Activated T-cell treated with anti-CD3 and anti-CD28 coated beads, Interleukin-2, amount 50 U/mL, for 24 hours (primary cell): Measurements from ENCODE around the gene ABCA9.

ENCODE experiments used
- DNase-seq: peaks from one replicate; pipeline ENCODE4 v3.0.0-alpha.2; 2020
- H3K27ac Mint-ChIP-seq: 2 replicates; pipeline ENCODE4 v1.8.0; 2020; ENCODE audit warnings: mild to moderate bottlenecking, mixed read lengths
- H3K27me3 Mint-ChIP-seq: 2 replicates; pipeline ENCODE4 v1.8.0; 2020; ENCODE audit warnings: mixed read lengths
- H3K36me3 Mint-ChIP-seq: 2 replicates; pipeline ENCODE4 v1.8.0; 2020; ENCODE audit warnings: low read depth, mixed read lengths
- H3K4me1 Mint-ChIP-seq: 2 replicates; pipeline ENCODE4 v1.8.0; 2020; ENCODE audit warnings: low read depth, mixed read lengths
- H3K4me3 Mint-ChIP-seq: 2 replicates; pipeline ENCODE4 v1.8.0; 2020; ENCODE audit warnings: mild to moderate bottlenecking, moderate library complexity, mixed read lengths
- H3K9me3 Mint-ChIP-seq: 2 replicates; pipeline ENCODE4 v1.8.0; 2020; ENCODE audit warnings: mixed read lengths

ABCA9 gene

DNA sequence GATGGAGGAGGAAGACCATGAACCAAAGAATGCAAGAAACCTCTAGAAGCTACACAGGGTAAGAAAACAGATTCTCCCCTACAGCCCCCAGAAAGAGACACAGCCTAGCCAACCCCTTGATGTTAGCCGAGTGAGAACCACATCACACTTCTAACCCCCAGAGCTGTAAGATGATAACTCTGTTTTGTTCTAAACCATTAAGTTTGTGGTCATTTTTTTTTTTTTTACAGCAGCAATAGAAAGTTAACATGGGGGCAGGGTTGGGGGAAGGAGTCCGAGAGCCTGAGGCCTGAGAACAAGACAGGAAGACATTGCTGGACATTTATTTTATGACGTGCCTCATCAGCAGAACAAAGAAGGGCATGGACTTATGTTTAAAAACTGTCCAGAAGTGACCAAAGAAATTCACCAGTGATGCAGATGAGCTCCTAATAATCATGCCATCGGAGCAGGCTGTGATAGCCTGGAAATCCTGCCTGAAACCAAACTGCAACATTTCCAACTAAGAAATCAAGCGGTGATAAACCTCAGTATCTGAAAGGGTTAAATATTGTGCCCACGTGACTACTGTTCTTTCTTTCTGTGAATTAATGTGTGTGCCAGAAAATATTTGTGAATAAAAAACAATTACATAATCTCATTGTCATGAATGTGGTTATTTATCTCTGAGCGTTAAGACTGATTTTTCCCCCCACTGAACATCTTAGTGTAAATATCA, 1.1 kb downstream of the ABCA9 start:
- no peaks in the 10 kb centered on the region for H3K27me3 Mint-ChIP-seq
- no peaks in the 10 kb centered on the region for H3K4me1 Mint-ChIP-seq
- H3K9me3 Mint-ChIP-seq, result peaks cover 11% of the 10 kb centered on the region
- H3K36me3 Mint-ChIP-seq, result no peaks in the 10 kb centered on the region
- no peak overlapping the region for H3K4me3 Mint-ChIP-seq
- H3K27ac Mint-ChIP-seq, result no peak overlapping the region
- no peak for DNase-seq

DNA sequence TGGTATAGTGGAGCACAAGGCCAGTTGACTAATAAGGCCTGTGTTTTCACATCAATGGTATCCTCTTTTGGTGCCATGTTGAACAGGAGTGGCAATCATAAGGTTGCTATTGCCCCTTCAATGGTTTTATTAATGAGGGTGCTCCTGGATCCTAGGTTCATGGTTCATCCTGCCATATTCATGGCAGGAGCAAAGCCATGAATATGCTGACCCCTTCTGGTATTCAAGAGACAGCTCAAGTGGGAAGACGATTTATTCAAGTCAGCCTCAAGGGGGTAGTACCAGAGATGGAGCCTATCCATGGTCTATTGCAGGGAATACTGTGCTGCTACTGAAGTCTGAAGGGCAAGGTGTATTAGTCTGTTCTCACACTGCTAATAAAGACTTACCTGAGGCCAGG, 2.6 kb downstream of the ABCA9 start:
- Mint-ChIP-seq H3K27ac (no peak overlapping the region), H3K9me3 (peaks cover 15% of the 10 kb centered on the region), H3K27me3 (no peaks in the 10 kb centered on the region), H3K4me3 (no peak overlapping the region), H3K36me3 (no peaks in the 10 kb centered on the region), H3K4me1 (no peaks in the 10 kb centered on the region)
- no peak for DNase-seq

DNA sequence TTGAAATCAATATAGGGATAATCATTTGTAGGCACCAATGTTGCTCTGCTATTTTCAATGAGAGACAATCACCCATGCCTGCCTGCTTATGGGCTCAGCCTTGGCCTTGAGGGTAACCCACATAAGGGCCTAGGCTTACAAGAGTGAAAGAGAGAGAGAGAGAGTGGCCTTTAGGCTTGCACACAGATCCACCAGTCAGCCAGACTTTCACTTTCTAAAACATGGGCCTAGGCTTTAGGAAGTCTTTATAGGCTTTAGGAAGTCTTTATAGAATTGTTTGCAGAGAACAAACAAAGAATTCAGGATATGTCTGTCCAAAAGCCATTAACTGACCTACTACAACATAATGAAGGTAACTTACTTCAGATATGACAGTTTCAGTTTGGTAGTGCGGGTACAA, 3.4 kb downstream of the ABCA9 start:
- peaks cover 15% of the 10 kb centered on the region for H3K9me3 Mint-ChIP-seq
- H3K27ac Mint-ChIP-seq, result no peak overlapping the region
- H3K27me3 Mint-ChIP-seq, result no peaks in the 10 kb centered on the region
- DNase-seq, result no peak
- no peaks in the 10 kb centered on the region for H3K4me1 Mint-ChIP-seq
- no peak overlapping the region for H3K4me3 Mint-ChIP-seq
- H3K36me3 Mint-ChIP-seq, result no peaks in the 10 kb centered on the region

DNA sequence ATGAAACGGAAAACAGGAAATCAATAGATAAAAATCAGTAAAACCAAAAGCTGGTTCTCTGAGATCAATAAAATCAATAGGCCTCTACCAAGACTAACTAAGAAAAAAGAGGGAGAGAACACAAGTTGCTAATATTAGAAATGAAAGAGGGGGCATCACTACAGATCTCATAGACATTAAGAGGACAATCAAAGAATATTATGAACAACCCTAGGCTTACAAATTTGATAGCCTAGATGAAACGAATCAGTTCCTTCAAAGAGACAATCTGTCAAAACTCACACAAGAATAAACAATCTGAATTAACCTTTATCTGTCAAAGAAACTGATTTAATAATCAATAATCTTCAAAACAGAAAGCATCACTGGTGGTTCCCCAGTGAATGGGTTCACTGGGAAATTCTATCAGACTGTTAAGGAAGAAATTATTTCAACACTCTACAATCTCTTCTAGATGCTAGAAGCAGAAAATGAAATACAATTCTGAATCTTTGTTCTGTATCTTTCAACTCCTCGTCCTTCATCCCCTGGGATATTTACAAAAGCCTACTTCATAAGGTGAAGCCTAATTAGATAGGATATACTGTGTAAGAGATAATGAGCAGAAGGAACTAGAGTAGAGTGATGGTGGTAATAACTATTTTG, 4.4 kb downstream of the ABCA9 start:
- DNase-seq, result no peak
- Mint-ChIP-seq H3K27me3 (no peaks in the 10 kb centered on the region), H3K36me3 (no peaks in the 10 kb centered on the region), H3K9me3 (peaks cover 15% of the 10 kb centered on the region), H3K4me1 (no peaks in the 10 kb centered on the region), H3K27ac (no peak overlapping the region), H3K4me3 (no peak overlapping the region)

DNA sequence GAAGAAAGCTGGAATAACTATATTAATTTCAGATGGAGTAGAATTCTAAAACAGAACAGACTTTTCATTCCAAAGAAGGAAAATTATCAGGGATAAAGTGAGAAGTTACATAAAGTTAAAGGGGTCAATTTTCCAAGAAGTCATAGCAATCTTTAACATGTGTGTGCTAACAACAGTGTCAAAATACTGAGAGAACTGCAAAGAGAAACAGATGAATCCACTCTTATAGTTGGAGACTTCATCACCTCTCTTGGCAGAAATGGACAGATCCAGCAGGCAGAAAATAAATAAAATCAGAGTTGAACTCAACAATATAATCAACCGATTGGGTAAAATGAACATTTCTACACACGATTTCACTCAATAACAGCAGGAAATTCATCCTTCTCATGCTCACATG, 5.4 kb downstream of the ABCA9 start:
- no peak overlapping the region for H3K4me3 Mint-ChIP-seq
- peaks cover 15% of the 10 kb centered on the region for H3K9me3 Mint-ChIP-seq
- no peaks in the 10 kb centered on the region for H3K27me3 Mint-ChIP-seq
- H3K4me1 Mint-ChIP-seq, result no peaks in the 10 kb centered on the region
- no peaks in the 10 kb centered on the region for H3K36me3 Mint-ChIP-seq
- DNase-seq, result no peak
- no peak overlapping the region for H3K27ac Mint-ChIP-seq

DNA sequence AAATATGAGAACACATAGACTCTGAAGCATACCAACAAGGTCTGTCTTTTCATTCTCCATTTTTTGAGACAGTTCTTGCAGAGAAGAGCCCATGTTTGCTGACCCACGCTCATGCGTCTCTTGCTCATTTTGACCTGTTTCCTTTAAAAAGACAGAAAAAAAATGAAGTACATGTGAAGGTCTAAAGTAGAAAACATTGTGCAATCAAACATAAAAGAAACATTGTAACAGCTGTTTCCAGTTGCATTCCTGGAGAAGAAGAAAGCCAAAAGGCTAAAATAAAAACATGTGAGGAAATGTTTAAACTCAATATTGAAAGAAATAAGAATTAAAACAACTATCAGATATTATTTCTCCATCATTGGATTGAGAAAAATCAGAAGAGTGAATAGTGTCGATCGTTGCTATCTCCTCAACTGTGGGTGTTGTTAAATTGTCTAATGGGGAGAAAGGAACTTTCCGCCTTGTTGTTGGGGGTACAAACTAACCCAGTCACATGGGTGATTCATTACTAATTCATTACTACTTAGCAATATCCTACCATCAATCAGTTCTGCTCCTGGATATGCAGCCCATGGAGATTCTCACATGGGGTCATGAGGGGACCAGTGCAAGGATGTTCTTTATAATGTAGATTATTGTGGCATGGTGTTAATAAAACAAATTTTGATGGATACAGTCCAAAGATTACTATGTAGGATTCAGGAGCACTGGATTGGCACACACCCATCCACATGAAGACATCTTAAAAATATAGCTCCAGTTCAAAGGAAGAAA, 9.5 kb downstream of the ABCA9 start:
- Mint-ChIP-seq H3K36me3 (no peaks in the 10 kb centered on the region), H3K4me1 (peaks cover 22% of the 10 kb centered on the region), H3K27me3 (no peaks in the 10 kb centered on the region), H3K27ac (no peak overlapping the region), H3K9me3 (peaks cover 11% of the 10 kb centered on the region), H3K4me3 (no peak overlapping the region)
- no peak for DNase-seq

DNA sequence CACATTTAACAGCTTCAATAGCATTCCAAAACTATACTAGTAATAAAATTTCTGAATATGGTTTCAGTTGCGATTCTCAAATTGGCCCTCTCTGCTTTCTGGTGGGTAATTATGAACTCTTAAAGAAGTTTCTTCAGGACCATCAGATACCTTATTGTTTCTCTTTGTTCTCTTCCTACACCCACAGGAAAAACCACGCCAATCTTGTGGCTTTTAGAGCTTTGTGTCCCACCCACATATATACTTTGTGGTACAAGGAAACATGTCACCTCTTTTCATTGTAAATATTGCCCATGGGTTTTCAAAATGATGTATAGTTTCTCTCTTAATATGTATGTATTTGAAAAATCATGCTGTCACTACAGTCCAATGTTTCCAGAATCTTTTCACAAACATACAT, 12.1 kb downstream of the ABCA9 start:
- no peak for DNase-seq
- peaks cover 22% of the 10 kb centered on the region for H3K4me1 Mint-ChIP-seq
- no peaks in the 10 kb centered on the region for H3K36me3 Mint-ChIP-seq
- H3K27ac Mint-ChIP-seq, result no peak overlapping the region
- H3K4me3 Mint-ChIP-seq, result no peak overlapping the region
- peaks cover 3% of the 10 kb centered on the region for H3K9me3 Mint-ChIP-seq
- H3K27me3 Mint-ChIP-seq, result no peaks in the 10 kb centered on the region

DNA sequence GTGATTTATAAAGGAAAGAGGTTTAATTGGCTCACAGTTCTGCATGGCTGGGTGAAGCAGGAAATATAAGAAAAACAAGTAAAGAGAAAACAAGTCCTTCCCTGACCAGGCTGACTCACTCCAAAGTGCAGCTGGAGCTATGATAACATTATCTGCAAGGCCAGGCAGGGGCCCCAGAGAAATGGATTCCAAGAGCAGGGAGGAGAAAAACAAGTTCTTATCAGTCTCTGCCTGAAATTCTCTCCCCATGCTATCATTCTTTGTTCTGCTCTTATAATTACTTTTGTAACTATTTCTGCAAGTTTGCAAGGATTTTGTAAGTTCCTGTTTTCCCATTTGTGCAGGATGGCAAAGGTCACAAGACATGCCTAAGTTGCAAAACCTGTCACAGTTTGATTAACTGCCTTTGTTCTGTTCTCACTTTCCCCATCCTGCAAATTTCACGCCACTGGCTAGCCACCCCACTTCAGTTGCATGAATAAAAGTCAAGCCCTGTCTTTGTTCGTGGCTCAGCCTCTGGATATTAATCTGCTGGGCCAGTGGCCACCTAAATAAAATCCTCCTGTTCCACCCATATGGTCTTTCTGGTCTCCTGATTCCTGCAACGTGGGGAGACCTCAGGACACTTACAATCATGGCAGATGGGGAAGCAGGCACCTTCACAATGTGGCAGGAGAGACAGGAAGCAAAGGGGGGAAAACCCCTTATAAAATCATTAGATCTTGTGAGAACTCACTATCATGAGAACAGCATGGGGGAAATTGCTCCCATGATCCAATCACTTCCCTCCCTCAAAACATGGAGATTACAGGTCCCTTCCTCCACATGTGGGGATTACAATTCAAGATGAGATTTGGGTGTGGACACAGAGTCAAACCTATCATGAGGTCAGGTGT, 13.1 kb downstream of the ABCA9 start:
- DNase-seq, result no peak
- H3K4me3 Mint-ChIP-seq, result no peak overlapping the region
- no peaks in the 10 kb centered on the region for H3K36me3 Mint-ChIP-seq
- no peaks in the 10 kb centered on the region for H3K27me3 Mint-ChIP-seq
- no peaks in the 10 kb centered on the region for H3K9me3 Mint-ChIP-seq
- H3K4me1 Mint-ChIP-seq, result peaks cover 22% of the 10 kb centered on the region
- H3K27ac Mint-ChIP-seq, result no peak overlapping the region

DNA sequence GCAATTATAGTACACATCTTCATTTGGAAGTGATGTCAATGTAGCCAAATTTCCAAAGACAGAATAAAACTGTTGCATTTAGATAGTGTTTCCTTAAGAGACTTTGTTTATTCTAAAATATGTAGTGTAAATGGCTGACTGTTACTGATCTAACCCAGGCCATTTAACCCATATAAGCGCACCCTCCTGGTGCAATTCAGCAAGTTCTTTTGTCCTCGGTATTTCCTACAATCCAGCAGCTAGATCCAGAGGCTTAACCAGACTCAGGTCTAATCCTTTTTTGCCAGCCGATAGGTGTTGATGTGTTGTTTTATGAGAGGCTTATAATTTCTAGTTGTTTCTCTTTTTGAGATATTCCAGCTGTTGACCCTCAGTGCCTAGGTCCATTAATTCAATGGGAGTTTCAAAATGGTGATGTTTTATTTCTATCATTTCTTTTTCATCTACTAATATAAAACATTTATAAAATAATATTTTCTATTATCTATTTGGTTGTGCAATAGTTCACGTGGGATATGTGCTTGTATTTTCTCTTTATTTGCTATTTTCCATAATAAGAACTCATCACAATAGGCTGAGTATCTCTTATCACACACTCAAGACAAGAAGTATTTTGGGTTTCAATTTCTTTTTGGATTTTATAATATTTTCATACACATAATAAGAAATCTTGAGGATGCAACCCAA, 14.5 kb downstream of the ABCA9 start:
- no peaks in the 10 kb centered on the region for H3K27me3 Mint-ChIP-seq
- H3K9me3 Mint-ChIP-seq, result no peaks in the 10 kb centered on the region
- no peaks in the 10 kb centered on the region for H3K36me3 Mint-ChIP-seq
- DNase-seq, result no peak
- H3K27ac Mint-ChIP-seq, result no peak overlapping the region
- no peak overlapping the region for H3K4me3 Mint-ChIP-seq
- peaks cover 22% of the 10 kb centered on the region for H3K4me1 Mint-ChIP-seq

DNA sequence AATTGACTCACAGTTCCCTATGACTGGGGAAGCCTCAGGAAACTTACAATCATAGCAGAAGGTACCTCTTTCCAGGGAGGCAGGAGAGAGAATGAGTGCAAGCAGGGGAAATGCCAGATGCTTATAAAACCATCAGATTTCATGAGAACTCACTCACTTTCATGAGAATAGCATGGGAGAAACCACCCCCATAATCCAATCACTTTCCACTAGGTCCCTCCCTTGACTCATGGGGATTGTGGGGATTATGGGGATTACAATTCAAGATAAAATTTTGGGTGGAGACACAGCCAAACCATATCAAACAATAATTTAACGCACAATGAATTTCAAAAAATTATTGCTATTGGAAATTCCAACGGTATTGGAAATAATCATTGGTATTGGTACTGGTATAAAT, 15.1 kb downstream of the ABCA9 start:
- Mint-ChIP-seq H3K36me3 (no peaks in the 10 kb centered on the region), H3K27me3 (no peaks in the 10 kb centered on the region), H3K4me3 (no peak overlapping the region), H3K9me3 (no peaks in the 10 kb centered on the region), H3K4me1 (peaks cover 22% of the 10 kb centered on the region), H3K27ac (no peak overlapping the region)
- DNase-seq, result no peak

DNA sequence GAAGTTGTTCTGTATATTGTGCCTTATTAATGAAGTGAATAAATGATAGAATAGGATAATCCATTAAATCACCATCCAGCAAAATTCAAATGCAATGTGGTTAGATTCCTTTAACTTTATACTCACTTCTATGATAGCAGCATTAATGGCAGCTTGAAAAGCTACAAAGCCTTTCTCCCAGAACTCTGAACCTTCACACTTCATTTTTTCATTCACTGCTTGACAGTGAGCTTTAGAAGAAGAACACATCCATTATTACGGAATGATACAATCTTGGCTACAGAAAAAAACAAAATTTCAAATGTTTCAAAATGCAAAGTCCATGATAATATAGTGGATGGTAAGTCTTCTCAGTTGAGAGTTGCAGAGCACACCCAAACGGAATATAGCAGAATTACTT, 16.4 kb downstream of the ABCA9 start:
- no peak overlapping the region for H3K4me3 Mint-ChIP-seq
- peaks cover 22% of the 10 kb centered on the region for H3K4me1 Mint-ChIP-seq
- no peak overlapping the region for H3K27ac Mint-ChIP-seq
- DNase-seq, result no peak
- no peaks in the 10 kb centered on the region for H3K9me3 Mint-ChIP-seq
- no peaks in the 10 kb centered on the region for H3K27me3 Mint-ChIP-seq
- no peaks in the 10 kb centered on the region for H3K36me3 Mint-ChIP-seq

DNA sequence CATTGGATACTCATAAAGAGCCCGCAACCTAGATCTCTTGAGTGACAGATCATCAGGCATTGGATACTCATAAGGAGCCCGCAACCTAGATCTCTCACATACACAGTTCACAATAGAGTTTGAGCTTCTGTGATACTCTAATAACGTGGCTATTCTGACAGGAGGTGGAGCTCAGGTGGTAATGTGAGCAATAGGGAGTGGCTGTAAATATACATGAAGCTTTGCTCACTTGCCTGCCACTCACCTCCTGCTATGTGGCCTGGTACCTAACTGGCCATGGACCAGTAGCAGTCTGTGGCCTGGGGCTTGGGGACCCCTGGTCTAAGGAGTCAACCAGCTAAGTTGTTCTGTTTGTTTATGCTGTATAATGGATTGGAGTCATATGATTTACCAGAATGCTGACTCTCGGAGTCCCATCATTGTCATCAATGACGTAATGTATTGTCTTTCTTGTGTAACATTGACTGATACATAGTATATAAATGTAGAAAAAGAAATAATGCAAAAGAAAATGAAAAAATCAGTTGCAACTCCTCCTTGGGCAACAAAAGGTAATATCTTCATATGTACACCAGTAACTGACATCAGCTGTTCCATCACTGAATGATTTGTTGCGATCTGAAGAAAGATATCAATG, 17.5 kb downstream of the ABCA9 start:
- no peak overlapping the region for H3K27ac Mint-ChIP-seq
- no peaks in the 10 kb centered on the region for H3K27me3 Mint-ChIP-seq
- no peaks in the 10 kb centered on the region for H3K9me3 Mint-ChIP-seq
- H3K36me3 Mint-ChIP-seq, result no peaks in the 10 kb centered on the region
- DNase-seq, result no peak
- peaks cover 11% of the 10 kb centered on the region for H3K4me1 Mint-ChIP-seq
- no peak overlapping the region for H3K4me3 Mint-ChIP-seq

DNA sequence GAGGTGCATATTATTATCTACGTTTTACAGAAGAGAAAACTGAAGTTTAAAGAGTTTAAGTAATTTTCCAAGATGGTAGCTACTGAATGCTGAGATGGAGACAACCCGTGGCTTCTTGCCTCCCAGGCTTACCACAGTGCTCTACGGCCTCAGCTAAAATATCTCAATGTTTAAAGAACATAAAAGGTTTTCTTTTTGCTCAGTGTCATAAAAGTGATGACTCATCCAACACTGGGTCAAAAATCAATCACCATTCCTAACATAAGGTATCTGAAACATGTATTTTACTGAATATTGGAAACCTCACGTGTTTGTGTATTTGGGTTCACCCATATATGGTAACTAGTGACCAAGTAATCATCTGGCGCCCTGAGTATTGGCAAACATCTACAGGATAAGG, 18.4 kb downstream of the ABCA9 start:
- Mint-ChIP-seq H3K4me3 (no peak overlapping the region), H3K9me3 (peaks cover 4% of the 10 kb centered on the region), H3K4me1 (peaks cover 2% of the 10 kb centered on the region), H3K27ac (no peak overlapping the region), H3K36me3 (no peaks in the 10 kb centered on the region), H3K27me3 (no peaks in the 10 kb centered on the region)
- no peak for DNase-seq
